Central memory CD8-positive, alpha-beta T cell (primary cell): ENCODE results near the gene RPP38.

Experiments
- ATAC-seq: fragments of 150-1000 bp; cut with Tn5 transposase; replicated peaks from 2 replicates; pipeline ENCODE4 v1.10.0; 2022; ENCODE audit warnings: mild to moderate bottlenecking, moderate FRiP score, moderate number of reproducible peaks; ENCODE audit not compliant: poor library complexity, severe bottlenecking; ENCODE audit errors: extremely low read depth
- DNase-seq, 2 donors: peaks; one replicate each; pipeline ENCODE4 v3.0.0; 2021; ENCODE audit warnings: low spot score in 2 of 2
- H3K27ac Mint-ChIP-seq: one replicate; pipeline ENCODE4 v1.8.0; 2022; ENCODE audit warnings: low read depth, mild to moderate bottlenecking, moderate library complexity, mixed read lengths
- H3K27me3 Mint-ChIP-seq: one replicate; pipeline ENCODE4 v1.8.0; 2022; ENCODE audit warnings: mixed read lengths
- H3K36me3 Mint-ChIP-seq: one replicate; pipeline ENCODE4 v1.8.0; 2022; ENCODE audit warnings: mild to moderate bottlenecking, moderate library complexity, mixed read lengths; ENCODE audit not compliant: insufficient read depth
- H3K4me1 Mint-ChIP-seq: one replicate; pipeline ENCODE4 v1.8.0; 2022; ENCODE audit warnings: mixed read lengths
- H3K4me3 Mint-ChIP-seq: one replicate; pipeline ENCODE4 v1.8.0; 2022; ENCODE audit warnings: mild to moderate bottlenecking, moderate library complexity, mixed read lengths
- H3K9me3 Mint-ChIP-seq: one replicate; pipeline ENCODE4 v1.8.0; 2022; ENCODE audit warnings: mixed read lengths

Gene RPP38

GRCh38 chr10:15118615-15119014 lies 21.5 kb downstream of the RPP38 start:
- Mint-ChIP-seq H3K27me3 (no peaks in the 10 kb centered on the region), H3K4me1 (peaks cover 7% of the 10 kb centered on the region), H3K36me3 (peaks cover 21% of the 10 kb centered on the region), H3K9me3 (no peaks in the 10 kb centered on the region), H3K4me3 (no peak overlapping the region), H3K27ac (no peak overlapping the region)
- DNase-seq (no peak), ATAC-seq (no peak)

- Mint-ChIP-seq H3K27ac (no peak overlapping the region), H3K36me3 (peaks cover 26% of the 10 kb centered on the region), H3K27me3 (no peaks in the 10 kb centered on the region), H3K9me3 (no peaks in the 10 kb centered on the region), H3K4me3 (no peak overlapping the region), H3K4me1 (peaks cover 12% of the 10 kb centered on the region)
- no peak for DNase-seq
- ATAC-seq = no peak
Observed at GRCh38 chr10:15120523-15120922, 23.4 kb downstream of the RPP38 start.

GRCh38 chr10:15121707-15122106 lies 24.6 kb downstream of the RPP38 start:
- peaks cover 34% of the 10 kb centered on the region for H3K36me3 Mint-ChIP-seq
- H3K9me3 Mint-ChIP-seq = no peaks in the 10 kb centered on the region
- DNase-seq (no peak), ATAC-seq (no peak)
- H3K27me3 Mint-ChIP-seq = no peaks in the 10 kb centered on the region
- H3K27ac Mint-ChIP-seq = no peak overlapping the region
- H3K4me1 Mint-ChIP-seq = peaks cover 9% of the 10 kb centered on the region
- H3K4me3 Mint-ChIP-seq = no peak overlapping the region

GRCh38 chr10:15122477-15123030 lies 25.4 kb downstream of the RPP38 start:
- DNase-seq = no peak
- H3K36me3 Mint-ChIP-seq = peaks cover 39% of the 10 kb centered on the region
- H3K4me3 Mint-ChIP-seq = no peak overlapping the region
- peak overlapping the region; percentile 44 for H3K27ac Mint-ChIP-seq
- ATAC-seq = no peak
- peaks cover 9% of the 10 kb centered on the region for H3K4me1 Mint-ChIP-seq
- H3K27me3 Mint-ChIP-seq = no peaks in the 10 kb centered on the region
- no peaks in the 10 kb centered on the region for H3K9me3 Mint-ChIP-seq

GRCh38 chr10:15123749-15124184 lies 26.6 kb downstream of the RPP38 start:
- DNase-seq (no peak), ATAC-seq (no peak)
- Mint-ChIP-seq H3K27me3 (no peaks in the 10 kb centered on the region), H3K4me3 (no peak overlapping the region), H3K9me3 (no peaks in the 10 kb centered on the region), H3K27ac (peak overlapping the region; percentile 78), H3K4me1 (peaks cover 9% of the 10 kb centered on the region), H3K36me3 (peaks cover 46% of the 10 kb centered on the region)

GRCh38 chr10:15124190-15124589 lies 27.0 kb downstream of the RPP38 start:
- no peaks in the 10 kb centered on the region for H3K27me3 Mint-ChIP-seq
- no peak for DNase-seq
- peaks cover 9% of the 10 kb centered on the region for H3K4me1 Mint-ChIP-seq
- H3K27ac Mint-ChIP-seq = peak overlapping the region; percentile 78
- H3K4me3 Mint-ChIP-seq = no peak overlapping the region
- H3K9me3 Mint-ChIP-seq = no peaks in the 10 kb centered on the region
- no peak for ATAC-seq
- H3K36me3 Mint-ChIP-seq = peaks cover 46% of the 10 kb centered on the region

- DNase-seq (no peak), ATAC-seq (no peak)
- H3K9me3 Mint-ChIP-seq = no peaks in the 10 kb centered on the region
- H3K4me1 Mint-ChIP-seq = peaks cover 9% of the 10 kb centered on the region
- H3K27ac Mint-ChIP-seq = no peak overlapping the region
- H3K27me3 Mint-ChIP-seq = no peaks in the 10 kb centered on the region
- no peak overlapping the region for H3K4me3 Mint-ChIP-seq
- H3K36me3 Mint-ChIP-seq = peaks cover 48% of the 10 kb centered on the region
Observed at GRCh38 chr10:15124908-15125307, 27.8 kb downstream of the RPP38 start.

GRCh38 chr10:15131330-15131729 lies 34.2 kb downstream of the RPP38 start:
- Mint-ChIP-seq H3K4me1 (no peaks in the 10 kb centered on the region), H3K27me3 (no peaks in the 10 kb centered on the region), H3K4me3 (no peak overlapping the region), H3K9me3 (no peaks in the 10 kb centered on the region), H3K27ac (peak overlapping the region; percentile 46), H3K36me3 (peaks cover 73% of the 10 kb centered on the region)
- DNase-seq (no peak), ATAC-seq (no peak)

- Mint-ChIP-seq H3K27me3 (no peaks in the 10 kb centered on the region), H3K9me3 (no peaks in the 10 kb centered on the region), H3K36me3 (peaks cover 48% of the 10 kb centered on the region), H3K4me3 (no peak overlapping the region), H3K4me1 (peaks cover 10% of the 10 kb centered on the region), H3K27ac (peak overlapping the region; percentile 88)
- DNase-seq (no peak), ATAC-seq (no peak)
Observed at GRCh38 chr10:15136129-15137035, 39.2 kb downstream of the RPP38 start.

GRCh38 chr10:15137036-15137359 lies 39.8 kb downstream of the RPP38 start:
- peak overlapping the region; percentile 38 for H3K27ac Mint-ChIP-seq
- H3K9me3 Mint-ChIP-seq = no peaks in the 10 kb centered on the region
- ATAC-seq = no peak
- DNase-seq = no peak
- peaks cover 16% of the 10 kb centered on the region for H3K4me1 Mint-ChIP-seq
- H3K27me3 Mint-ChIP-seq = no peaks in the 10 kb centered on the region
- no peak overlapping the region for H3K4me3 Mint-ChIP-seq
- H3K36me3 Mint-ChIP-seq = peaks cover 45% of the 10 kb centered on the region

GRCh38 chr10:15137636-15138035 lies 40.5 kb downstream of the RPP38 start:
- H3K27ac Mint-ChIP-seq = peak overlapping the region; percentile 38

GRCh38 chr10:15140698-15141097 lies 43.5 kb downstream of the RPP38 start:
- H3K27ac Mint-ChIP-seq = peak overlapping the region; percentile 78
- no peak overlapping the region for H3K4me3 Mint-ChIP-seq
- ATAC-seq (no peak), DNase-seq (no peak)
- H3K4me1 Mint-ChIP-seq = peaks cover 36% of the 10 kb centered on the region
- H3K27me3 Mint-ChIP-seq = no peaks in the 10 kb centered on the region
- peaks cover 18% of the 10 kb centered on the region for H3K36me3 Mint-ChIP-seq
- no peaks in the 10 kb centered on the region for H3K9me3 Mint-ChIP-seq

More at GRCh38 chr10:15137636-15138035, 40.5 kb downstream of the RPP38 start:
- ATAC-seq (no peak), DNase-seq (no peak)
- Mint-ChIP-seq H3K9me3 (no peaks in the 10 kb centered on the region), H3K27me3 (no peaks in the 10 kb centered on the region), H3K4me1 (peaks cover 21% of the 10 kb centered on the region), H3K4me3 (no peak overlapping the region), H3K36me3 (peaks cover 42% of the 10 kb centered on the region)
